HG03521 (cell line): ENCODE data around the gene POTEJ.
"Not testable (repeated sequence)": the region's sequence is repeated elsewhere in the genome, so short reads cannot be mapped to it uniquely, and the experiment has no call there.

Experiments used
- ATAC-seq: cut with Tn5 transposase; IDR thresholded peaks from one replicate; pipeline ENCODE4 v1.9.1; 2021; ENCODE audit warnings: mild to moderate bottlenecking, moderate library complexity; ENCODE audit not compliant: unreplicated experiment

Gene POTEJ

DNA sequence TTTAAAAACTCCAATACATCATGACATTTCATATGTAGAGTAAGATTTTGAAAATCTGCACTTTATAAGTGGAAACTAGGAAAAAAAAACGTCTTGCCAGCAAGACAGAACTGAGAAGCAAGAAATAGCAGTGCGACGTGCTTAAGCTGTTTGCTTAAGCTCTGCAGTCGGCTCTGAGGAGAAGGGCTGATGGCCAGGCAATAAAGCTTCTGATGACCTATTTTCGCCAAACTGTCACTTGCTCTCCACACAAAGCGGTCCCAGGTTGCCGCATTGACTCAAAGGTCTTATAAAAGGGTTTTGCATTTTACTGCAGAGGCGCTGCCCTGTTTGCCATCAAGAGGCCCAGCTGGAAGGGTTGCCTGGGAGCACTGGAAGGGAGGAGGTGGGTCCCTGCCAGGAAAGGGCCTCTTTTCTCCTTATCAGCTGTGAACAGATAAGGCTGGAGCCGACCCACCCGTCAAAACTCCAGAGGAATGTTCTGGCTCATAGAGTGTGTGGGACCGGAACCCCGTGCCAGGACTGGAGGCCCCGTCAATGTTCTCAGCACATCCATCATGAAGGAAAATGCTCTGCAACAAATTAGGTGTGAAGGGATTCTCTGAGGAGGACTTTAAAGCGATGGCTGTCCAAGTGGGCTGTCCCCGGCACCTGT, 9.5 kb upstream of the POTEJ start:
- ATAC-seq = not testable (repeated sequence)

- not testable (repeated sequence) for ATAC-seq
Measured at GRCh38 chr2:130608276-130609001, 2.8 kb upstream of the POTEJ start.

DNA sequence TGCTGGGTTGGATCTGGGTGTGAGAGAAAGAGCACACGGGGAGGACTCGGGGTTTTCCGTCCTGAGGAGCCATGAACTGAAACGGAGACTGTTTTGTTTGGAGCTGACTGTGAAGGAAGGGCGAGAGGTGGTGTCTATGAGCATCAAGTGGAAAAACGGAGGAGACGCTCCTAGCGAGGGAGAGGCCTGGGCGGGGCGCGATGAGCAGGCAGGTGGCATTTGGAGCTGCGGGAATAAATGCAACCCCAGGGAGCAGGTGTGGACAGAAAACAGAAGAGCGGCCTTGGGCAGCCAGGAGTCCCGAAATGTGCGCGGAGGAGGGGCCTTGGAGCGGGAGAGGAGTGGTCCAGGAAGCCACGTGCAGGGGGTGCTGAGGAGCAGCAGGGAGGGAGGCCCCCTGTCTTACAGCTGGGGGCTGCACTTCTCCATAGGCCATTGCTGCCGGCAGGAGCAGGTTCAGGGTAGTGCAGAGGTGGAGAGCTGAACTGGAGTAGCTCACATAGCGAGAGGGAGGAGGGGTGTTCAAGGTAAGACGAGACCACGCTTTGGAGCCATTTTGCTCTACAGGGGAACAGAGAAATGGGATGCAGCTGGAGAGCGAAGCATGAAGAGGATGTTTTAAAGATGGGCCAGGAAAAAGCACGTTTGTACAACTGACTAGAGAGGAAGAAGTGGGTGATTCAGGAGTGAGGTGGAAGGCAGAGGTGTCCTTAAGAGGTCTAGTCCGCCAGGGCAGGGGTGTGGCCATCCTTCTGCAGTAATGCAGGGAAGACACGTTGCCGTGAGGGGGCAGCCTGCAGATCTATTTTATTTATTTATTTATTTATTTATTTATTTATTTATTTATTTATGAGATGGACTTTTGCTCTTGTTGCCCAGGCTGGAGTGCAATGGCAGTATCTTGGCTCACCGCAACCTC, 2.0 kb upstream of the POTEJ start:
- not testable (repeated sequence) for ATAC-seq

DNA sequence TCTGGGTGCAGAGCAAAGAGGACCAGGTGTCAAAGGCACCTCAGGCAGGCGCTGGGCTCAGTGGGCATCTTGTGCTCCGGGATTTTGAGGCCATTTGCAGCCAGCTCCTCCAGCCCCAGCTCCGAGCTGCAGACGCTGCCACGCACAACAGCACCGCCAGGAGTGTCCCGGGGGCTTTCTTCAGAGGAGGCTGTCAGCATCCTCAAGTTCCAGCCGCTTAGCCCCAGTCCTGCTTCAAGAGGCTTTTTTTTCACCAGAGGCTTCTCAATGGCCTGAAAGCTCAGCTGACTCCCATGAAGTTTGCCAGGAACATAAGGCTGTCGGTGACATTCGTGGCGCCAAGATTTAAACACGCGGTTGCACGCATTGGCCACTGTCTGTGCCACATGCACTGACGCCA, 754 bp upstream of the POTEJ start:
- not testable (repeated sequence) for ATAC-seq

DNA sequence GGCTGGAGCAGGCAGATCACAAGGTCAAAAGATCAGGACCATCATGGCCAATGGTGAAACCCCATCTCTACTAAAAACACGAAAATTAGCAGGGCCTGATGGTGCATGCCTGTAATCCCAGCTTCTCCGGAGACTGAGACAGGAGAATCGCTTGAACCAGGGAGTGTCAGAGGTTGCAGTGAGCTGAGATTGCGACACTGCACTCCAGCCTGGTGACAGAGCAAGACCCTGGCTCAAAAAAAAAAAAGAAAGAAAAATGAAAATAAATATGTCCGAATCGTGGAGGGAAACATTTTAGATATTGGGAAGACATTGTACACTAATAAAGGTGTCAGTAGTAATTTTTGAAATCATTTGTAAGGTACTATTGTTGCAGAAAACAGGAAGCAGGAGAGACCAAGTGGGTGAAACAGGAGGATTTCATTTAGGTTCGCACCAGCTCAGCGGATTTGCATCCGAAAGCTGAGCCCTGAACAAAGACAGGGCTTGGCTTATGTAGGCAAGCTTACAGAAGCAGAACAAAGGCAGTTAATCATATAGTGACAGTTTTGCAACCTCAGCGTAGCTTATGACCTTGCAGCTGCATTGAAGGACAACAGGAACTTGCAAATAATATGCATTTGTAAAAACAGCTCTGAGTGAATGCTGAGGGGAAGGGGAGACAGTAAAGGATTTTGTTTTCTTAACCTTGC, 17.7 kb downstream of the POTEJ start:
- ATAC-seq = not testable (repeated sequence)

GRCh38 chr2:130638973-130639372, 27.7 kb downstream of the POTEJ start:
- ATAC-seq = not testable (repeated sequence)

- not testable (repeated sequence) for ATAC-seq
Measured at GRCh38 chr2:130641688-130642087, 30.4 kb downstream of the POTEJ start.

- not testable (repeated sequence) for ATAC-seq
Measured at GRCh38 chr2:130649285-130649684, 38.0 kb downstream of the POTEJ start.

GRCh38 chr2:130664506-130664905, 53.3 kb downstream of the POTEJ start:
- ATAC-seq = not testable (repeated sequence)

DNA sequence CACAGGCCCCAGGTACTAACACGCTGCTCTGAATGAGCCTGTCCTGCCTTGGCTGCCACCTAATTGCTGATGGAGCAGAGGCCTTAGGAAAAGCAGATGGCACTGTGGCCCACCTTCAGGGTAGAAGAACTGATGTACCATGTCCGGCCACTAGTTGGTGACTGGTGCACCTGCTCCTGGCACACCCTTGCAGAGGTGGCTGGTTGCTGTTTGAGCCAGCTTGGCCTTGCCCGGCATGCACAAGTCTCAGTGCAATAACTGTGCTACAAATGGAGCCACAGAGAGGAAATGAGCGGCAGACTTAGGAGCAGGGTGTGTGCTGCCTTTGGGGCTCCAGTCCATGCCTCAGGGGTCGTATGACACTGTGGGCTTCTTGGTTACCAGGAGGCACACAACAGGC, 54.4 kb downstream of the POTEJ start:
- not testable (repeated sequence) for ATAC-seq

DNA sequence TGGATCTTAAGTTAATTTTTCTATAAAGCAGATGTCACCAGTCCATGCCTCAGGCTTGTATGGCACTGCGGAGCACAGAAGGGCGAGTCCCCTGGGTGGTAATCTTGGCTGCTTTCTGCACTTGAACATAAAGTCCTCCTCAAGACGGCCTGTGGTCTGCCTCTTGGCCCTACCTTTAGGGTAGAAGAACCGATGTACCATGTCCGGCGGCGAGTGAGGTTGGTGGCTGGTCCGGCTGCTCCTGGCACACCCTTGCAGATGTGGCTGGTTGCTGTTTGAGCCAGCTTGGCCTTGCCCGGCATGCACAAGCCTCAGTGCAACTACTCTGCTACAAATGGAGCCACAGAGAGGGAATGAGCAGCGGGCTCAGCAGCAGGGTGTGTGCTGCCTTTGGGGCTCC, 56.3 kb downstream of the POTEJ start:
- not testable (repeated sequence) for ATAC-seq

DNA sequence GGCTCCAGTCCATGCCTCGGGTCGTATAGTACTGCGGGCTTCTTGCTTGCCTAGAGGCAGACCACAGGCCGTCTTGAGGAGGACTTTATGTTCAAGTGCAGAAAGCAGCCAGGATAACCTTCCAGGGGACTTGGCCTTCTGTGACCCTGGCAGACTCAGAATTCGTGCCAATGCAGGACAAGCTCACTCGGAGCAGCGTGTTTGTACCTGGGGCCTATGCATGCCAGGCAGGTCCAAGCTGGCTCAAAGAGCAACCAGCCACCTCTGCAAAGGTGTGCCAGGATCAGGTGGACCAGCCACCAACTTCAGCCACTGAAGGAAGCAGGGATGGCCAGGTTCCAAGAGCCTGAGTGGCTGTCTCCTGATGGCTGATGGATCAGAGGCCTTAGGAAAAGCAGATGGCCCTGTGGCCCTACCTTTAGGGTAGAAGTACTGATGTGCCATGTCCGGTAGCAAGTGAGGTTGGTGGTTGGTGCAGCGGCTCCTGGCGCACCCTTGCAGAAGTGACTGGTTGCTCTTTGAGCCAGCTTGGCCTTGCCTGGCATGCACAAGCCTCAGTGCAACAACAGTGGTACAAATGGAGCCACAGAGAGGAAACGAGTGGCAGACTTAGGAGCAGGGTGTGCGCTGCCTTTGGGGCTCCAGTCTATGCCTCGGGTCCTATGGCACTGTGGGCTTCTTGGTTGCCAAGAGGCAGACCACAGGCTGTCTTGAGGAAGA, 58.9 kb downstream of the POTEJ start:
- ATAC-seq = not testable (repeated sequence)

DNA sequence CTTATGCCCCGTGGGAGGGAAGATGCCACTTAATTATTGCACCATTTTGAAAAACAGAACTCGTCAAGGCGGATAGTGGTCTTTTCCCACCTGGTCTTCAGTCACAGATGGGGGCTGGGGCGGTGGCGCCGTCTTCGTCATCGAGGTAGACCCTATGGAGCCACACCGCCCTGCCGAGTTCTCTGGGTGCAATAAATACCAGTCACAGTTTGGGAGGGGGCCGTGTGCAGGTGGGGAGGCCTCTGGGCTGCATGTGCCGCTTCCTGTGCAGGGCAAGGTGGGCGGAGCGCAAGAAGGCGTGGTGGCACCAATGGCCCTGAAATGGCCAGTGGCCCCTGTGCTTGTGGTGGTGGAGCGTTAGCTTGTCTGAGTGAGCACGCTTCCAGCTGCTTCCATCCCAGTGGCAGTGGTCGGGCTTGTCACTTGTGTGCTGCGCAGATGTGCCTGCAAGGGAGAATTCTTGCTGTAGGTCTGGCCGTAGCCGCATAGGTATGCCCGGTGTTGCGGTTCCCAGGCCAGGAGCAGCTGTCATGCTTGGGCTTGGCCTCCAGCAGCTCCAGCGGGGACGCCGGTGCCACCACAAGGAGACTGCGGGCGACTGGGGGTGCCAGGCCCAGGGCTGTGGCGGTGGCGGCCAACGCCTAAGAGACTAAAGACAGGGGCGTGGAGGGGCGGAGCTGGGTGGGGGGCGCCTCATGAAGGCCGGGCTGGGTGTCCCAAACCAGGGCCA, 81.0 kb downstream of the POTEJ start:
- ATAC-seq = not testable (repeated sequence)

- not testable (repeated sequence) for ATAC-seq
Measured at GRCh38 chr2:130693474-130693873, 82.2 kb downstream of the POTEJ start.

DNA sequence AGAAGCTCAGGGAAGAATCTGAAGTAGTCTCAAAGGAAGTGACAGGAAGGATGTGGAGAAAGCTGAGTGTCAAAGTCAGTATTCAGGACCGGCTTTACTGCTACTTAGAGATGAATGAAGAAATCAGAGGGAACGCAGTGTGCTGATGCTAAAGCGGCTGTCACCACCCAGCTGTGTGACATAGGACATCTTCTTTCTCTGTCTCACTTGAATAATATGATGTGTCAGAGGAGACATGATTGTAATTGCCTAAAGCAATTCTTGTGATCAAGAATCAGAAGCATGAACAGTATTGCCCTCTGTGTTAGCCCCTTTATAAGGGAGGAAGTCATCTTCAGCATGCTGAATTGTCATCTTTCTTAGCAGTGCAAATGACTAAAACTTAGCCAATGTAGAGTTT, 92.0 kb downstream of the POTEJ start:
- ATAC-seq = not testable (repeated sequence)
